BLaER1 (cell line): ENCODE data around the gene PHACTR3.

ENCODE experiments used
- H3K27ac ChIP-seq: shearing (Covaris generic); formaldehyde crosslinking; 2 replicates; pipeline ENCODE4 v1.8.1; 2022
- H3K27me3 ChIP-seq: shearing (Covaris generic); formaldehyde crosslinking; 2 replicates; pipeline ENCODE4 v1.8.1; 2022
- H3K36me3 ChIP-seq: shearing (Covaris generic); formaldehyde crosslinking; 2 replicates; pipeline ENCODE4 v1.8.1; 2022
- H3K4me1 ChIP-seq: shearing (Covaris generic); formaldehyde crosslinking; 2 replicates; pipeline ENCODE4 v1.8.1; 2022
- H3K4me2 ChIP-seq: shearing (Covaris generic); formaldehyde crosslinking; 2 replicates; pipeline ENCODE4 v1.8.1; 2022
- H3K4me3 ChIP-seq: shearing (Covaris generic); formaldehyde crosslinking; 2 replicates; pipeline ENCODE4 v1.8.1; 2022
- H3K9ac ChIP-seq: shearing (Covaris generic); formaldehyde crosslinking; 2 replicates; pipeline ENCODE4 v1.8.1; 2022
- H3K9me3 ChIP-seq: shearing (Covaris generic); formaldehyde crosslinking; 2 replicates; pipeline ENCODE4 v1.8.1; 2022
- H4K20me1 ChIP-seq: shearing (Covaris generic); formaldehyde crosslinking; 2 replicates; pipeline ENCODE4 v1.8.1; 2022
- Cebpa-rat ChIP-seq: shearing (Covaris generic); IDR thresholded peaks from 2 replicates; pipeline ENCODE4 v1.8.1; 2022

Gene PHACTR3

GRCh38 chr20:59818911-59819310 is 214.6 kb downstream of the PHACTR3 start:
- no peak overlapping the region for H3K9ac ChIP-seq
- H3K27ac ChIP-seq: no peak overlapping the region
- no peak for TF ChIP-seq Cebpa-rat
- H3K4me1 ChIP-seq: peaks cover 11% of the 10 kb centered on the region; the same call in 1 of the 2 replicates
- peaks cover 96% of the 10 kb centered on the region for H3K36me3 ChIP-seq
- H3K27me3 ChIP-seq: no peaks in the 10 kb centered on the region
- peaks cover 96% of the 10 kb centered on the region for H4K20me1 ChIP-seq
- no peaks in the 10 kb centered on the region for H3K9me3 ChIP-seq
- no peak overlapping the region for H3K4me2 ChIP-seq
- no peak overlapping the region for H3K4me3 ChIP-seq

GRCh38 chr20:59819496-59820203 is 215.3 kb downstream of the PHACTR3 start:
- H3K4me2 ChIP-seq: no peak overlapping the region
- no peak overlapping the region for H3K9ac ChIP-seq
- H3K36me3 ChIP-seq: peaks cover 96% of the 10 kb centered on the region
- H3K4me3 ChIP-seq: no peak overlapping the region
- peaks cover 96% of the 10 kb centered on the region for H4K20me1 ChIP-seq
- TF ChIP-seq Cebpa-rat: no peak
- peaks cover 8% of the 10 kb centered on the region; the same call in 1 of the 2 replicates for H3K4me1 ChIP-seq
- no peak overlapping the region for H3K27ac ChIP-seq
- H3K9me3 ChIP-seq: no peaks in the 10 kb centered on the region
- H3K27me3 ChIP-seq: no peaks in the 10 kb centered on the region

- Histone ChIP-seq H3K27ac (no peak overlapping the region), H3K4me3 (no peak overlapping the region), H3K9ac (no peak overlapping the region), H3K4me2 (no peak overlapping the region), H4K20me1 (peaks cover 96% of the 10 kb centered on the region), H3K9me3 (no peaks in the 10 kb centered on the region), H3K36me3 (peaks cover 96% of the 10 kb centered on the region), H3K4me1 (peaks cover 8% of the 10 kb centered on the region; the same call in 1 of the 2 replicates), H3K27me3 (no peaks in the 10 kb centered on the region)
- TF ChIP-seq Cebpa-rat: no peak
Observed at GRCh38 chr20:59820204-59821041, 216.1 kb downstream of the PHACTR3 start.

- H3K9ac ChIP-seq: no peak overlapping the region
- H3K9me3 ChIP-seq: no peaks in the 10 kb centered on the region
- no peaks in the 10 kb centered on the region for H3K27me3 ChIP-seq
- H3K4me2 ChIP-seq: no peak overlapping the region
- H4K20me1 ChIP-seq: peaks cover 96% of the 10 kb centered on the region
- no peak for TF ChIP-seq Cebpa-rat
- no peak overlapping the region for H3K27ac ChIP-seq
- no peak overlapping the region for H3K4me3 ChIP-seq
- H3K4me1 ChIP-seq: peaks cover under 1% of the 10 kb centered on the region; the same call in 1 of the 2 replicates
- H3K36me3 ChIP-seq: peaks cover 96% of the 10 kb centered on the region
Observed at GRCh38 chr20:59821201-59821600, 216.9 kb downstream of the PHACTR3 start.

GRCh38 chr20:59821788-59822187 is 217.4 kb downstream of the PHACTR3 start:
- Histone ChIP-seq H3K4me3 (no peak overlapping the region), H3K27ac (no peak overlapping the region), H3K27me3 (no peaks in the 10 kb centered on the region), H3K9me3 (no peaks in the 10 kb centered on the region), H4K20me1 (peaks cover 96% of the 10 kb centered on the region), H3K4me2 (no peak overlapping the region), H3K9ac (no peak overlapping the region), H3K36me3 (peaks cover 96% of the 10 kb centered on the region), H3K4me1 (no peaks in the 10 kb centered on the region; the same call in 1 of the 2 replicates)
- TF ChIP-seq Cebpa-rat: no peak

GRCh38 chr20:59822291-59823029 is 218.1 kb downstream of the PHACTR3 start:
- no peak overlapping the region for H3K9ac ChIP-seq
- H3K36me3 ChIP-seq: peaks cover 96% of the 10 kb centered on the region
- no peaks in the 10 kb centered on the region for H3K27me3 ChIP-seq
- H3K4me1 ChIP-seq: peaks cover 6% of the 10 kb centered on the region
- H3K4me3 ChIP-seq: no peak overlapping the region
- peaks cover 96% of the 10 kb centered on the region for H4K20me1 ChIP-seq
- TF ChIP-seq Cebpa-rat: no peak
- no peak overlapping the region for H3K4me2 ChIP-seq
- H3K9me3 ChIP-seq: no peaks in the 10 kb centered on the region
- no peak overlapping the region for H3K27ac ChIP-seq

- no peak overlapping the region for H3K4me2 ChIP-seq
- H3K36me3 ChIP-seq: peaks cover 96% of the 10 kb centered on the region
- H3K9me3 ChIP-seq: no peaks in the 10 kb centered on the region
- TF ChIP-seq Cebpa-rat: no peak
- no peak overlapping the region for H3K9ac ChIP-seq
- peaks cover 96% of the 10 kb centered on the region for H4K20me1 ChIP-seq
- no peak overlapping the region for H3K4me3 ChIP-seq
- no peak overlapping the region for H3K27ac ChIP-seq
- no peaks in the 10 kb centered on the region for H3K27me3 ChIP-seq
- H3K4me1 ChIP-seq: peaks cover 12% of the 10 kb centered on the region
Observed at GRCh38 chr20:59823030-59823423, 218.7 kb downstream of the PHACTR3 start.

GRCh38 chr20:59823491-59824259 is 219.3 kb downstream of the PHACTR3 start:
- H3K27ac ChIP-seq: no peak overlapping the region

More at GRCh38 chr20:59823491-59824259, 219.3 kb downstream of the PHACTR3 start:
- no peaks in the 10 kb centered on the region for H3K27me3 ChIP-seq
- H3K4me2 ChIP-seq: no peak overlapping the region
- H3K4me1 ChIP-seq: peaks cover 18% of the 10 kb centered on the region
- H3K9me3 ChIP-seq: no peaks in the 10 kb centered on the region
- no peak overlapping the region for H3K4me3 ChIP-seq
- TF ChIP-seq Cebpa-rat: no peak
- peaks cover 96% of the 10 kb centered on the region for H3K36me3 ChIP-seq
- peaks cover 96% of the 10 kb centered on the region for H4K20me1 ChIP-seq
- no peak overlapping the region for H3K9ac ChIP-seq
